ENCODE measurements around the gene ZRANB3. TPM values are rescaled to one million over a fixed set of nuclear protein-coding genes. Genes with fewer than 3 reads are reported as not detected.

The ZRANB3 gene
- total RNA-seq, 1 experiment from 2014 or later = 12.0 TPM

DNA sequence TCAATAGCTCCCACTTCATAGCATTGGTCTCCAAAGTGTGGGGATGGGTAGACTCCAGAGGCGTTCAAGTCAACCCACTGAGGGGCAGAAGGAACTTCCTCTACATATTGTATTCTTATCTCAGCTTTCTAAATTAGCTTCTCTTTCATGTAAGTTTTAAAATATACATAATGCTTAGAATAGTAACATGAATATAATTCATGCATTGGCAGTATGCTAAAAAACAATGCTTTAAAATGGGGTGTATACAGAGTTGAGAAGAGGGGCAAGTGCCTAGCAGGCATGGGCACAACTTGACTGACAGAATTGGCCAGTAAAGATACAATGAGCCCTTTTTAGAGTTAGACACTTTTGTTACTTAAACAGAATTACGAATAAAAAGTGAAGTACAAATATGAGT is 212.2 kb downstream of the ZRANB3 start:
- H2AFZ ChIP-seq (ENCODE audit: low read depth, low read length, poor library complexity, severe bottlenecking) = no peak overlapping the region
- no peak overlapping the region for H3K4me2 ChIP-seq (ENCODE audit: low read length)
- intact Hi-C loops (cut with micrococcal nuclease) = no loop called here
- no peaks in the 10 kb centered on the region for H3K9me3 ChIP-seq (ENCODE audit: control insufficient read depth in 1 of 2, insufficient read depth in 1 of 2, low read depth in 1 of 2, low read length in 2 of 2)
- BruUV-seq (replicated peaks) = no TSS peak
- DNase-seq (ENCODE audit: low read depth, low spot score) (no peak), ATAC-seq (no peak)
- H3K4me3 ChIP-seq (replicated peaks in 1 of 2; ENCODE audit: low read depth in 1 of 2, low read length in 2 of 2) = no peak overlapping the region
- H3K79me2 ChIP-seq (ENCODE audit: insufficient read depth, low read length) = no peaks in the 10 kb centered on the region
- H4K20me1 ChIP-seq (ENCODE audit: insufficient read depth) = no peaks in the 10 kb centered on the region
- RAD21 ChIA-PET (ENCODE audit: low non-redundant PET in 1 of 2, low total read pairs in 2 of 2, uncharacterized antibody in 2 of 2, unreplicated experiment in 2 of 2) = no interaction called here
- no peaks in the 10 kb centered on the region for H3K36me3 ChIP-seq (ENCODE audit: control insufficient read depth in 1 of 2, insufficient read depth in 2 of 2, low read length in 2 of 2)
- no peak overlapping the region for H3K9ac ChIP-seq (ENCODE audit: low read length)
- peaks cover 3% of the 10 kb centered on the region; the same call in 1 of the 2 replicates for H3K9me2 ChIP-seq (ENCODE audit: insufficient read depth)
- TF ChIP-seq REST (IDR thresholded peaks at IDR 0.05; ENCODE audit: low read depth) = no peak
- no peak for TF ChIP-seq EGR1 (IDR thresholded peaks at IDR 0.05; ENCODE audit: low read depth)
- no peak for TF ChIP-seq SRF (IDR thresholded peaks at IDR 0.05; ENCODE audit: low read depth)
- no peak for TF ChIP-seq ZNF274 (IDR thresholded peaks at IDR 0.05; ENCODE audit: low read depth, low read length)
- no peak for TF ChIP-seq EZH2 (IDR thresholded peaks at IDR 0.05)
- TF ChIP-seq, protein P1, sequence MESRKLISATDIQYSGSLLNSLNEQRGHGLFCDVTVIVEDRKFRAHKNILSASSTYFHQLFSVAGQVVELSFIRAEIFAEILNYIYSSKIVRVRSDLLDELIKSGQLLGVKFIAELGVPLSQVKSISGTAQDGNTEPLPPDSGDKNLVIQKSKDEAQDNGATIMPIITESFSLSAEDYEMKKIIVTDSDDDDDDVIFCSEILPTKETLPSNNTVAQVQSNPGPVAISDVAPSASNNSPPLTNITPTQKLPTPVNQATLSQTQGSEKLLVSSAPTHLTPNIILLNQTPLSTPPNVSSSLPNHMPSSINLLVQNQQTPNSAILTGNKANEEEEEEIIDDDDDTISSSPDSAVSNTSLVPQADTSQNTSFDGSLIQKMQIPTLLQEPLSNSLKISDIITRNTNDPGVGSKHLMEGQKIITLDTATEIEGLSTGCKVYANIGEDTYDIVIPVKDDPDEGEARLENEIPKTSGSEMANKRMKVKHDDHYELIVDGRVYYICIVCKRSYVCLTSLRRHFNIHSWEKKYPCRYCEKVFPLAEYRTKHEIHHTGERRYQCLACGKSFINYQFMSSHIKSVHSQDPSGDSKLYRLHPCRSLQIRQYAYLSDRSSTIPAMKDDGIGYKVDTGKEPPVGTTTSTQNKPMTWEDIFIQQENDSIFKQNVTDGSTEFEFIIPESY (IDR thresholded peaks at IDR 0.05; ENCODE audit: extremely low read depth, insufficient replicate concordance, low read length) = no peak
- POLR2A ChIA-PET = no interaction called here
- no peaks in the 10 kb centered on the region for H3K4me1 ChIP-seq (ENCODE audit: control insufficient read depth in 1 of 2, insufficient read depth in 2 of 2, low read length in 2 of 2)
- CTCF ChIA-PET = no interaction called here
- no peak overlapping the region for H3K27ac ChIP-seq (ENCODE audit: low read depth, low read length)
- H3K27me3 ChIP-seq (ENCODE audit: insufficient read depth, low read length) = no peaks in the 10 kb centered on the region

Data from HCT116 (cell line).